Osteocyte (in vitro differentiated cells): ENCODE measurements around the gene ZSCAN1. TPM values are rescaled to one million over a fixed set of nuclear protein-coding genes. Genes with fewer than 3 reads are reported as not detected.

ENCODE experiments used
- DNase-seq: peaks from one replicate; pipeline ENCODE4 v3.0.0; 2021; ENCODE audit warnings: mixed read lengths; ENCODE audit not compliant: unreplicated experiment; ENCODE audit errors: extremely low spot score
- H3K27ac Mint-ChIP-seq: one replicate; pipeline ENCODE4 v1.8.0; 2021; ENCODE audit warnings: mild to moderate bottlenecking, mixed read lengths; ENCODE audit not compliant: unreplicated experiment
- H3K27me3 Mint-ChIP-seq: one replicate; pipeline ENCODE4 v1.8.0; 2021; ENCODE audit warnings: mixed read lengths; ENCODE audit not compliant: unreplicated experiment
- H3K36me3 Mint-ChIP-seq: one replicate; pipeline ENCODE4 v1.8.0; 2021; ENCODE audit warnings: mixed read lengths; ENCODE audit not compliant: unreplicated experiment
- H3K4me1 Mint-ChIP-seq: one replicate; pipeline ENCODE4 v1.8.0; 2021; ENCODE audit warnings: mixed read lengths; ENCODE audit not compliant: unreplicated experiment
- H3K4me3 Mint-ChIP-seq: one replicate; pipeline ENCODE4 v1.8.0; 2021; ENCODE audit warnings: mild to moderate bottlenecking, moderate library complexity, mixed read lengths; ENCODE audit not compliant: unreplicated experiment
- H3K9me3 Mint-ChIP-seq: one replicate; pipeline ENCODE4 v1.8.0; 2021; ENCODE audit warnings: mixed read lengths; ENCODE audit not compliant: unreplicated experiment
- total RNA-seq: library from RNA; stranded (reverse); gene quantifications from 2 replicates; pipeline ENCODE4 v1.2.1, GENCODE V29; 2021
- TF ChIP-seq, protein P1 (sequence below): fragments of 200-600 bp; sonication (generic); IDR thresholded peaks from 2 replicates; pipeline ENCODE4 v1.5.0; 2021; ENCODE audit warnings: antibody characterized with exemption, mild to moderate bottlenecking, moderate library complexity

ZSCAN1 gene
- total RNA-seq, 1 donor from 2014 or later, result not detected

DNA sequence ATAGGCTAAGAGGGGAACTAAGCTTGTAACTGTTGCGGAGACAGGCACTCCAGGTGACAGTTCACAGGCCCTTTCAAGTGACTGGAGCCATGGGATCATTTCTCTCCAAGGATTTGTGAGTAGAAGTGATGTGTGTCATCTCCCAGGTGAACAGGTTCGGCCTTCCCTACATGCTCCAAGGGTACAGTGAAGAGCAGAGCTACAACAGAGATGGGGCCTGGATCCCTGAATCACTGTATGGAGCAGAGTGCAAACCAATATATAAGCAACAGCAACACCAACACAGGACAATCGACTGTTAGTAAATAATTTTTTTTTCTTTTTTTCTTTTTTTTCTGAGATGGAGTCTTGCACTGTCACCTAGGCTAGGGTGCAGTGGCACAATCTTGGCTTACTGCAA is 49.2 kb downstream of the ZSCAN1 start:
- Mint-ChIP-seq H3K36me3 (peaks cover 28% of the 10 kb centered on the region), H3K4me1 (no peaks in the 10 kb centered on the region), H3K4me3 (no peak overlapping the region), H3K9me3 (peaks cover 22% of the 10 kb centered on the region), H3K27ac (no peak overlapping the region), H3K27me3 (no peaks in the 10 kb centered on the region)
- TF ChIP-seq, protein P1, sequence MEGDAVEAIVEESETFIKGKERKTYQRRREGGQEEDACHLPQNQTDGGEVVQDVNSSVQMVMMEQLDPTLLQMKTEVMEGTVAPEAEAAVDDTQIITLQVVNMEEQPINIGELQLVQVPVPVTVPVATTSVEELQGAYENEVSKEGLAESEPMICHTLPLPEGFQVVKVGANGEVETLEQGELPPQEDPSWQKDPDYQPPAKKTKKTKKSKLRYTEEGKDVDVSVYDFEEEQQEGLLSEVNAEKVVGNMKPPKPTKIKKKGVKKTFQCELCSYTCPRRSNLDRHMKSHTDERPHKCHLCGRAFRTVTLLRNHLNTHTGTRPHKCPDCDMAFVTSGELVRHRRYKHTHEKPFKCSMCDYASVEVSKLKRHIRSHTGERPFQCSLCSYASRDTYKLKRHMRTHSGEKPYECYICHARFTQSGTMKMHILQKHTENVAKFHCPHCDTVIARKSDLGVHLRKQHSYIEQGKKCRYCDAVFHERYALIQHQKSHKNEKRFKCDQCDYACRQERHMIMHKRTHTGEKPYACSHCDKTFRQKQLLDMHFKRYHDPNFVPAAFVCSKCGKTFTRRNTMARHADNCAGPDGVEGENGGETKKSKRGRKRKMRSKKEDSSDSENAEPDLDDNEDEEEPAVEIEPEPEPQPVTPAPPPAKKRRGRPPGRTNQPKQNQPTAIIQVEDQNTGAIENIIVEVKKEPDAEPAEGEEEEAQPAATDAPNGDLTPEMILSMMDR, result no peak
- DNase-seq, result no peak

DNA sequence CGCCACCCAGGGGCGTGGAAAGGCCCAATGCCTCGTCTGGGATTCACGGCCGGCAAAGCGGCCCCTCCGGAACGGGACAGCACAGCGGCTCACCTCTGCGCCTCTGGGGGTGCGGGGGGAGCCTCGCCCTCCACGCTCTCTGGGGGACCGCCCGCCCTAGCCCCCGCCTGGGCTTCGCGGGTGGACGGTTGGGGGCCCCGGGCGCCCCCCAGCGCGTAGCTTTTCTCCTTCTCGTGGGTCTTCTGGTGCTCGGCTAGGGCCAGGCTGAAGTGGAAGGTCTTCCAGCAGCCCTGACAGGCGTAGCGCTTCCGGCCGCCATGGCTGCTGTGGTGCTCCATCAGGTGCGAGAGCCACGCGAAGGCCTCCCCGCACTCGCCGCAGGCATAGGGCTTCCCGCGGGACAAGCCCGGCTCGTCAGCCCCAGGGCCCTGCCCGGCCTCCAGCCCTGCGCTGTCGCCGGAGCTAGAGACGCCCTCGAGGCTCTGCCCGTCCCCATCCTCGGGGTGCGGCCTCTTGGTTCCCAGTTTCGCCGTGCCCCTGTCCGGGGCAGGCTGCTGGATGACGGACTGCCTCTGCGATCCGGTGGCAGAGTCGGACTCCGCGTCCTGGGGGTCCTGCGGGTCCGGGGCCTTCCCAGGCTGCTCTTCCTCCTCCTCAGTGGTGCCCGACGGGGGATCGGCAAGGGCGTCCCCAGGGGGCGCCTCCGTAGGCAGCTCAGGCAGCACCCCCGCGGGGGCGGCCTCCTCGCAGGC is 50.9 kb downstream of the ZSCAN1 start:
- no peak overlapping the region for H3K4me3 Mint-ChIP-seq
- no peak overlapping the region for H3K27ac Mint-ChIP-seq
- H3K9me3 Mint-ChIP-seq, result peaks cover 23% of the 10 kb centered on the region
- no peak for DNase-seq
- H3K36me3 Mint-ChIP-seq, result peaks cover 39% of the 10 kb centered on the region
- H3K27me3 Mint-ChIP-seq, result no peaks in the 10 kb centered on the region
- TF ChIP-seq, protein P1, result no peak
- H3K4me1 Mint-ChIP-seq, result no peaks in the 10 kb centered on the region

DNA sequence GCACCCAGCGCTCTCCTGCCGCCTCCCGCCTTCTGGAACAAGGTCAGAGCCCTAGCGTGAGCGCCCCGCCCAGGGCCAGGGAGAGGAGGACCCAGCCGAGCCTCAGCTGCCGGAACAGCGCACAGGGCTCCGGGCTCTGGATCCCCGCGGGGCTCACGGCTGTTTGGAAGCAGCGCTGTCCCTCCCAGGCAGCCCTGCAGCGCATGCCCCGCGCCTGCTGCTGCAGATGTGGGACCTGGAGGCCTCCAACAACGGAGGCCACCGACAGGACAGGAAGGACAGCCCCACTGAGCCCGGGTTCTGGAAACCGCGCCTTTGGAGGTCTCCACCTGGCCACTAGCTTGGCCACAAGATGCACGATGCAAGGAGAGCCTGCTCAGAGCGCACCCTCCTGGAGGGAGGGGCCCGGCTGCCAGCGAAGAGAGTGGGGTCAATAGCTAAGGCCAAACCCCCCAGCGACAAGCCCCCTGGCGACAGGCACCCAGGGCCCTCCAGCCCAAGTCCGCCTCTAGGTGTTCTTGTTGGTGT is 51.6 kb downstream of the ZSCAN1 start:
- Mint-ChIP-seq H3K27me3 (no peaks in the 10 kb centered on the region), H3K4me3 (no peak overlapping the region), H3K36me3 (peaks cover 41% of the 10 kb centered on the region), H3K4me1 (no peaks in the 10 kb centered on the region), H3K9me3 (peaks cover 20% of the 10 kb centered on the region), H3K27ac (no peak overlapping the region)
- no peak for DNase-seq
- TF ChIP-seq, protein P1, result no peak

DNA sequence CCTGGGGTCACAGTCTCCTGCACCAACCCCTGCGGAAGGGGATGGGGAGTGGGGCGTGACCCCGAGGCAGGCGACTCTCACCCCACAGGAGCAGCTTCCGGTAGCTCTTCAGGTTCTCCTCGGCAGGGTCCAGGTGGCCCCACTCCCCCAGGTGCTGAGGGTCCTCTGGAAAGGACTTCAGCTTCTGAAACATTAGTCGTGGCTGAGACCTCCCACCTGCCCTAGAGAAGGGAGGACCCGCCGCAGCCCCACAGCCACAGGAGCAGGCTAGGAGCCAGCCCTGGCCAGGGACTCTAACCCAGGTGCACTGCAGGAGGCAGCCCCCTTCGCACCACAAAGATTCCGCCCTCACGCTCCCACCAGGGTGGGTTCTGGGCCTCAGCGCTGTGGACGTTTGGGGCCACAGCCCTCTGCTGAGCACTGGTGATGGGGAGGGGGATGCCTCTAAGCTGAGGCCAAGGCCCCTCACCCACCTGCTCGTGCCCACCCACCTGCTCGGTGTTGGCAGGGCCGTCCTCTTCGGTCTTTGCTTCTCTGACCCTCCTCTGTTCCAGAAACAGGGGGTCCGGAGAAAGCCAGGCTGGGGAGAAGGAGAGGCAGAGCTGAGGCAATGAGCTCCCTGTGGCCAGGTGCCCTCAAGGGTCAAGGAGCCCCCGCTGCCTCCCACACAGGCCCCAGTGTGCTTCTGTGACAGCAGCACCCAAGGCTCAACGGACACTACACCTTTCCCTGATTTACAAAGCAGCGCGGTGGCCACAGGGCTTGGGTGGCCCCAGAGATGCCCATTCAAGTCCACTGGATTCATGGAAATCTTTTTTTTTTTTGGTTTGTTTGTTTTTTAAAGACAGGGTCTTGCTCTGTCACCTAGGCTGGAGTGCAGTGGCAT is 53.2 kb downstream of the ZSCAN1 start:
- Mint-ChIP-seq H3K4me3 (no peak overlapping the region), H3K27me3 (no peaks in the 10 kb centered on the region), H3K9me3 (peaks cover 9% of the 10 kb centered on the region), H3K36me3 (peaks cover 46% of the 10 kb centered on the region), H3K27ac (no peak overlapping the region), H3K4me1 (no peaks in the 10 kb centered on the region)
- TF ChIP-seq, protein P1, result no peak
- no peak for DNase-seq

DNA sequence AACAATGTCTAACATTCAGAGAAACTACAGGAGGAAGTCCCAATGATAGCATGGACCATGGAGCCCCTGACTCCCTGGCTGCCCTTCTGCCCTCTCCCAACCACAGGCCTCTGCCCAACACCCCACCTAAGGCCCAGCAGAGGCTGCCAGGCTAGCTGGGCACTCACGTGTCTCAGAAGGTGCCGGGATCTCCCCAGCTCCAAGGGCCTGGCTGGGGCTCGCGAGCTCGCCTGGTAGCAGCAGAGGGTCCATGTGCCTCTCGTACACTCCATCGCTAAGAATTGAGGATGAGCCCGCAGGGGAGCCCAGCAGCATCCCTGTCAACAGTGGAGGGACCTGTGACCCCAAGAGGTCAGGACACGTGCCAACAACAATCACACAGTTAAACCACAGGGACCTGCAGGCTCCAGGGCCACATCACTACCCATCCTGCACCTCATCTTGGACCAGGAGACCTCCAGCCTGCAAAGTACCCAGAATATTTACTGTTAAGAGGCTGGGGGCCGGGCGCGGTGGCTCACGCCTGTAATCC is 54.8 kb downstream of the ZSCAN1 start:
- DNase-seq, result no peak

More for the DNA sequence above, 54.8 kb downstream of the ZSCAN1 start:
- no peak overlapping the region for H3K27ac Mint-ChIP-seq
- H3K4me1 Mint-ChIP-seq, result no peaks in the 10 kb centered on the region
- no peak overlapping the region for H3K4me3 Mint-ChIP-seq
- TF ChIP-seq, protein P1, result no peak
- H3K9me3 Mint-ChIP-seq, result peaks cover 9% of the 10 kb centered on the region
- H3K36me3 Mint-ChIP-seq, result peaks cover 48% of the 10 kb centered on the region
- no peaks in the 10 kb centered on the region for H3K27me3 Mint-ChIP-seq
